ENCODE data around the gene BDKRB2. TPM values are rescaled to one million over a fixed set of nuclear protein-coding genes. Genes with fewer than 3 reads are reported as not detected.

BDKRB2 gene
- total and polyA plus RNA-seq, 2 experiments from 2014 or later, result 0.14 to 0.21 TPM

GRCh38 chr14:96250485-96250884 is 45.8 kb downstream of the BDKRB2 start (continued):
- TF ChIP-seq, protein P1, sequence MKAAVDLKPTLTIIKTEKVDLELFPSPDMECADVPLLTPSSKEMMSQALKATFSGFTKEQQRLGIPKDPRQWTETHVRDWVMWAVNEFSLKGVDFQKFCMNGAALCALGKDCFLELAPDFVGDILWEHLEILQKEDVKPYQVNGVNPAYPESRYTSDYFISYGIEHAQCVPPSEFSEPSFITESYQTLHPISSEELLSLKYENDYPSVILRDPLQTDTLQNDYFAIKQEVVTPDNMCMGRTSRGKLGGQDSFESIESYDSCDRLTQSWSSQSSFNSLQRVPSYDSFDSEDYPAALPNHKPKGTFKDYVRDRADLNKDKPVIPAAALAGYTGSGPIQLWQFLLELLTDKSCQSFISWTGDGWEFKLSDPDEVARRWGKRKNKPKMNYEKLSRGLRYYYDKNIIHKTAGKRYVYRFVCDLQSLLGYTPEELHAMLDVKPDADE (IDR thresholded peaks at IDR 0.05), result no peak
- TF ChIP-seq, protein P2, sequence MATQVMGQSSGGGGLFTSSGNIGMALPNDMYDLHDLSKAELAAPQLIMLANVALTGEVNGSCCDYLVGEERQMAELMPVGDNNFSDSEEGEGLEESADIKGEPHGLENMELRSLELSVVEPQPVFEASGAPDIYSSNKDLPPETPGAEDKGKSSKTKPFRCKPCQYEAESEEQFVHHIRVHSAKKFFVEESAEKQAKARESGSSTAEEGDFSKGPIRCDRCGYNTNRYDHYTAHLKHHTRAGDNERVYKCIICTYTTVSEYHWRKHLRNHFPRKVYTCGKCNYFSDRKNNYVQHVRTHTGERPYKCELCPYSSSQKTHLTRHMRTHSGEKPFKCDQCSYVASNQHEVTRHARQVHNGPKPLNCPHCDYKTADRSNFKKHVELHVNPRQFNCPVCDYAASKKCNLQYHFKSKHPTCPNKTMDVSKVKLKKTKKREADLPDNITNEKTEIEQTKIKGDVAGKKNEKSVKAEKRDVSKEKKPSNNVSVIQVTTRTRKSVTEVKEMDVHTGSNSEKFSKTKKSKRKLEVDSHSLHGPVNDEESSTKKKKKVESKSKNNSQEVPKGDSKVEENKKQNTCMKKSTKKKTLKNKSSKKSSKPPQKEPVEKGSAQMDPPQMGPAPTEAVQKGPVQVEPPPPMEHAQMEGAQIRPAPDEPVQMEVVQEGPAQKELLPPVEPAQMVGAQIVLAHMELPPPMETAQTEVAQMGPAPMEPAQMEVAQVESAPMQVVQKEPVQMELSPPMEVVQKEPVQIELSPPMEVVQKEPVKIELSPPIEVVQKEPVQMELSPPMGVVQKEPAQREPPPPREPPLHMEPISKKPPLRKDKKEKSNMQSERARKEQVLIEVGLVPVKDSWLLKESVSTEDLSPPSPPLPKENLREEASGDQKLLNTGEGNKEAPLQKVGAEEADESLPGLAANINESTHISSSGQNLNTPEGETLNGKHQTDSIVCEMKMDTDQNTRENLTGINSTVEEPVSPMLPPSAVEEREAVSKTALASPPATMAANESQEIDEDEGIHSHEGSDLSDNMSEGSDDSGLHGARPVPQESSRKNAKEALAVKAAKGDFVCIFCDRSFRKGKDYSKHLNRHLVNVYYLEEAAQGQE (IDR thresholded peaks at IDR 0.05; ENCODE audit: unreplicated experiment), result no peak

DNA sequence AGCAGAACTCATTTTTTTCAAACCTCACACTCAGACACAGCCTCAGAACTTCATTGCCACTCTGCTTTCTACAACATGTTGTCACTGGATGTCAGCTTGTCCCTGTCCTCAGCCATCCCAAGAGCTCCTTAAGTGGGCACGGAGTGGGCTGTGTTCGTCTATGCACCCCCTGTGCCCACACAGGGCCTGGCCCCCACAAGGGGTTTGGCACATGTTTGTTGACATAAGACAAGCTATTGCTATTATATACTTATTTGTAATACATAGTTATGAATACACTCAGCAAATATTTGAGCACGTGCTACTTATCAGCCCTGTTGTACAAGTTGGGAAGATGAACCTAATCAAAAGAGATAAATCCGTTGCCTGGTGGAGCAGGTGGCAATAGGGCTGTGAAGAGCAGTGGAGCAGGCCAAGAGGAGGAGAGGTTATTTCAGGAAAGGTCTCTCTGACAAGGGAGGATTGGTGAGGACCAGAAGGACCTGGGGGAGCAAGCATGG is 47.1 kb downstream of the BDKRB2 start:
- Histone ChIP-seq H3K4me3 (no peak overlapping the region), H3K9me2 (ENCODE audit: insufficient read depth) (0 out of 2 replicates have a peak, but pooled peaks cover 9% of the 10 kb centered on the region), H3K27ac (ENCODE audit: low read depth) (no peak overlapping the region), H3K79me2 (replicated peaks; ENCODE audit: insufficient read depth) (no peaks in the 10 kb centered on the region), H2AFZ (no peak overlapping the region), H3K4me1 (ENCODE audit: insufficient read depth) (no peaks in the 10 kb centered on the region), H3K27me3 (ENCODE audit: insufficient read depth) (no peaks in the 10 kb centered on the region), H4K20me1 (replicated peaks; ENCODE audit: insufficient read depth) (no peaks in the 10 kb centered on the region), H3K36me3 (ENCODE audit: insufficient read depth) (no peaks in the 10 kb centered on the region), H3K4me2 (no peak overlapping the region), H3F3A (replicated peaks; ENCODE audit: low read depth) (no peaks in the 10 kb centered on the region)
- DNase-seq (ENCODE audit: low spot score) (no peak), ATAC-seq (no peak)
- Mint-ChIP-seq H3K27me3 (ENCODE audit: insufficient read depth, low read depth, poor library complexity) (peaks cover 8% of the 10 kb centered on the region), H3K4me3 (no peak overlapping the region), H3K27ac (no peak overlapping the region; the same call in 1 of the 2 replicates), H3K9me3 (no peaks in the 10 kb centered on the region), H3K36me3 (ENCODE audit: low read depth) (no peaks in the 10 kb centered on the region; the same call in 2 of the 3 replicates), H3K4me1 (peaks cover 21% of the 10 kb centered on the region)
- TF ChIP-seq POLR2AphosphoS5 (IDR thresholded peaks at IDR 0.05; ENCODE audit: low read depth), result no peak
- TF ChIP-seq STAT1 (IDR thresholded peaks at IDR 0.05; ENCODE audit: unreplicated experiment), result no peak
- no peak for TF ChIP-seq CREB1 (CRISPR knock-in tag; IDR thresholded peaks at IDR 0.05; ENCODE audit: low read depth)
- TF ChIP-seq ZNF114 (CRISPR knock-in tag; IDR thresholded peaks at IDR 0.05), result no peak
- TF ChIP-seq, protein P1 (IDR thresholded peaks at IDR 0.05), result no peak
- TF ChIP-seq, protein P3, sequence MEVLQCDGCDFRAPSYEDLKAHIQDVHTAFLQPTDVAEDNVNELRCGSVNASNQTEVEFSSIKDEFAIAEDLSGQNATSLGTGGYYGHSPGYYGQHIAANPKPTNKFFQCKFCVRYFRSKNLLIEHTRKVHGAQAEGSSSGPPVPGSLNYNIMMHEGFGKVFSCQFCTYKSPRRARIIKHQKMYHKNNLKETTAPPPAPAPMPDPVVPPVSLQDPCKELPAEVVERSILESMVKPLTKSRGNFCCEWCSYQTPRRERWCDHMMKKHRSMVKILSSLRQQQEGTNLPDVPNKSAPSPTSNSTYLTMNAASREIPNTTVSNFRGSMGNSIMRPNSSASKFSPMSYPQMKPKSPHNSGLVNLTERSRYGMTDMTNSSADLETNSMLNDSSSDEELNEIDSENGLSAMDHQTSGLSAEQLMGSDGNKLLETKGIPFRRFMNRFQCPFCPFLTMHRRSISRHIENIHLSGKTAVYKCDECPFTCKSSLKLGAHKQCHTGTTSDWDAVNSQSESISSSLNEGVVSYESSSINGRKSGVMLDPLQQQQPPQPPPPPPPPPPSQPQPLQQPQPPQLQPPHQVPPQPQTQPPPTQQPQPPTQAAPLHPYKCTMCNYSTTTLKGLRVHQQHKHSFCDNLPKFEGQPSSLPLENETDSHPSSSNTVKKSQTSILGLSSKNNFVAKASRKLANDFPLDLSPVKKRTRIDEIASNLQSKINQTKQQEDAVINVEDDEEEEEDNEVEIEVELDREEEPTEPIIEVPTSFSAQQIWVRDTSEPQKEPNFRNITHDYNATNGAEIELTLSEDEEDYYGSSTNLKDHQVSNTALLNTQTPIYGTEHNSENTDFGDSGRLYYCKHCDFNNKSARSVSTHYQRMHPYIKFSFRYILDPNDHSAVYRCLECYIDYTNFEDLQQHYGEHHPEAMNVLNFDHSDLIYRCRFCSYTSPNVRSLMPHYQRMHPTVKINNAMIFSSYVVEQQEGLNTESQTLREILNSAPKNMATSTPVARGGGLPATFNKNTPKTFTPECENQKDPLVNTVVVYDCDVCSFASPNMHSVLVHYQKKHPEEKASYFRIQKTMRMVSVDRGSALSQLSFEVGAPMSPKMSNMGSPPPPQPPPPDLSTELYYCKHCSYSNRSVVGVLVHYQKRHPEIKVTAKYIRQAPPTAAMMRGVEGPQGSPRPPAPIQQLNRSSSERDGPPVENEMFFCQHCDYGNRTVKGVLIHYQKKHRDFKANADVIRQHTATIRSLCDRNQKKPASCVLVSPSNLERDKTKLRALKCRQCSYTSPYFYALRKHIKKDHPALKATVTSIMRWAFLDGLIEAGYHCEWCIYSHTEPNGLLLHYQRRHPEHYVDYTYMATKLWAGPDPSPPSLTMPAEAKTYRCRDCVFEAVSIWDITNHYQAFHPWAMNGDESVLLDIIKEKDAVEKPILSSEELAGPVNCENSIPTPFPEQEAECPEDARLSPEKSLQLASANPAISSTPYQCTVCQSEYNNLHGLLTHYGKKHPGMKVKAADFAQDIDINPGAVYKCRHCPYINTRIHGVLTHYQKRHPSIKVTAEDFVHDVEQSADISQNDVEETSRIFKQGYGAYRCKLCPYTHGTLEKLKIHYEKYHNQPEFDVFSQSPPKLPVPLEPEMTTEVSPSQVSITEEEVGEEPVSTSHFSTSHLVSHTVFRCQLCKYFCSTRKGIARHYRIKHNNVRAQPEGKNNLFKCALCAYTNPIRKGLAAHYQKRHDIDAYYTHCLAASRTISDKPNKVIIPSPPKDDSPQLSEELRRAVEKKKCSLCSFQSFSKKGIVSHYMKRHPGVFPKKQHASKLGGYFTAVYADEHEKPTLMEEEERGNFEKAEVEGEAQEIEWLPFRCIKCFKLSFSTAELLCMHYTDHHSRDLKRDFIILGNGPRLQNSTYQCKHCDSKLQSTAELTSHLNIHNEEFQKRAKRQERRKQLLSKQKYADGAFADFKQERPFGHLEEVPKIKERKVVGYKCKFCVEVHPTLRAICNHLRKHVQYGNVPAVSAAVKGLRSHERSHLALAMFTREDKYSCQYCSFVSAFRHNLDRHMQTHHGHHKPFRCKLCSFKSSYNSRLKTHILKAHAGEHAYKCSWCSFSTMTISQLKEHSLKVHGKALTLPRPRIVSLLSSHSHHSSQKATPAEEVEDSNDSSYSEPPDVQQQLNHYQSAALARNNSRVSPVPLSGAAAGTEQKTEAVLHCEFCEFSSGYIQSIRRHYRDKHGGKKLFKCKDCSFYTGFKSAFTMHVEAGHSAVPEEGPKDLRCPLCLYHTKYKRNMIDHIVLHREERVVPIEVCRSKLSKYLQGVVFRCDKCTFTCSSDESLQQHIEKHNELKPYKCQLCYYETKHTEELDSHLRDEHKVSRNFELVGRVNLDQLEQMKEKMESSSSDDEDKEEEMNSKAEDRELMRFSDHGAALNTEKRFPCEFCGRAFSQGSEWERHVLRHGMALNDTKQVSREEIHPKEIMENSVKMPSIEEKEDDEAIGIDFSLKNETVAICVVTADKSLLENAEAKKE (CRISPR knock-in tag; IDR thresholded peaks at IDR 0.05), result no peak
- no peak for TF ChIP-seq ZNF331 (CRISPR knock-in tag; IDR thresholded peaks at IDR 0.05; ENCODE audit: low read depth)
- TF ChIP-seq, protein P2 (IDR thresholded peaks at IDR 0.05; ENCODE audit: unreplicated experiment), result no peak

Data from GM23338 (cell line).